ENCODE results near the gene LOC128125822.
"Not testable (repeated sequence)": the region's sequence is repeated elsewhere in the genome, so short reads cannot be mapped to it uniquely, and the experiment has no call there.

The LOC128125822 gene

GRCh38 chr6:63576985-63577712, 4.9 kb downstream of the LOC128125822 start:
- no peak overlapping the region for H3K27ac ChIP-seq (ENCODE audit: low read depth, low read length)
- 91 to 96% (median 96%) methylated on average over 5 of the region's 5 CpGs for WGBS, 3 donors

- no peak overlapping the region for H3K27ac ChIP-seq (ENCODE audit: low read depth, low read length)
- 97 to 100% (median 97%) methylated on average over 2 of the region's 2 CpGs for WGBS, 3 donors
Observed at GRCh38 chr6:63578757-63579156, 6.5 kb downstream of the LOC128125822 start.

GRCh38 chr6:63579937-63580703, 7.8 kb downstream of the LOC128125822 start:
- WGBS, 3 donors: 94 to 100% (median 97%) methylated on average over 6 of the region's 6 CpGs
- H3K27ac ChIP-seq (ENCODE audit: low read depth, low read length): no peak overlapping the region

- no peak overlapping the region for H3K27ac ChIP-seq (ENCODE audit: low read depth, low read length)
- whole genome bisulfite sequencing, 3 donors: 56 to 92% (median 86%) methylated on average over 3 of the region's 3 CpGs
Observed at GRCh38 chr6:63580704-63580961, 8.4 kb downstream of the LOC128125822 start.

- WGBS, 3 donors: 84 to 99% (median 98%) methylated on average over 2 of the region's 2 CpGs
- H3K27ac ChIP-seq (ENCODE audit: low read depth, low read length): no peak overlapping the region
Observed at GRCh38 chr6:63581355-63582013, 9.2 kb downstream of the LOC128125822 start.

- H3K27ac ChIP-seq (ENCODE audit: low read depth, low read length): no peak overlapping the region
- WGBS, 3 donors: 96 to 99% (median 96%) methylated on average over 4 of the region's 4 CpGs
Observed at GRCh38 chr6:63582579-63583231, 10.4 kb downstream of the LOC128125822 start.

- H3K27ac ChIP-seq (ENCODE audit: low read depth, low read length): no peak overlapping the region
- 77 to 90% (median 84%) methylated on average over 4 of the region's 4 CpGs for WGBS, 3 donors
Observed at GRCh38 chr6:63584125-63584514, 11.8 kb downstream of the LOC128125822 start.

- WGBS, 3 donors: 96 to 98% (median 98%) methylated on average over 8 of the region's 8 CpGs
- H3K27ac ChIP-seq (ENCODE audit: low read depth, low read length): no peak overlapping the region
Observed at GRCh38 chr6:63584566-63584965, 12.3 kb downstream of the LOC128125822 start.

- H3K27ac ChIP-seq (ENCODE audit: low read depth, low read length): not testable (repeated sequence)
- WGBS, 3 donors: 76 to 94% (median 93%) methylated on average over 2 of the region's 2 CpGs
Observed at GRCh38 chr6:63585652-63586051, 13.4 kb downstream of the LOC128125822 start.

GRCh38 chr6:63589952-63590411, 17.7 kb downstream of the LOC128125822 start:
- 54 to 73% (median 71%) methylated on average over 2 of the region's 2 CpGs for WGBS, 3 donors

GRCh38 chr6:63592886-63593285, 20.6 kb downstream of the LOC128125822 start:
- no peak overlapping the region for H3K27ac ChIP-seq (ENCODE audit: low read depth, low read length)
- WGBS, 3 donors: 93 to 95% (median 94%) methylated on average over 7 of the region's 7 CpGs

More at GRCh38 chr6:63589952-63590411, 17.7 kb downstream of the LOC128125822 start:
- H3K27ac ChIP-seq (ENCODE audit: low read depth, low read length): no peak overlapping the region

- 43 to 51% (median 51%) methylated on average over 6 of the region's 6 CpGs for WGBS, 3 donors
- no peak overlapping the region for H3K27ac ChIP-seq (ENCODE audit: low read depth, low read length)
Observed at GRCh38 chr6:63597141-63598048, 25.1 kb downstream of the LOC128125822 start.

- no peak overlapping the region for H3K27ac ChIP-seq (ENCODE audit: low read depth, low read length)
Observed at GRCh38 chr6:63598049-63599036, 26.1 kb downstream of the LOC128125822 start.

GRCh38 chr6:63599243-63599642, 27.0 kb downstream of the LOC128125822 start:
- no peak overlapping the region for H3K27ac ChIP-seq (ENCODE audit: low read depth, low read length)
- 86 to 89% (median 88%) methylated on average over 7 of the region's 7 CpGs for WGBS, 3 donors

More at GRCh38 chr6:63598049-63599036, 26.1 kb downstream of the LOC128125822 start:
- WGBS, 3 donors: 0 to 3% (median 2%) methylated on average over 23 of the region's 23 CpGs

GRCh38 chr6:63600136-63600535, 27.9 kb downstream of the LOC128125822 start:
- 72 to 85% (median 72%) methylated on average over 6 of the region's 6 CpGs for WGBS, 3 donors
- no peak overlapping the region for H3K27ac ChIP-seq (ENCODE audit: low read depth, low read length)

- 90 to 95% (median 92%) methylated on average over 1 of the region's 1 CpG for WGBS, 3 donors
- H3K27ac ChIP-seq (ENCODE audit: low read depth, low read length): no peak overlapping the region
Observed at GRCh38 chr6:63609231-63609630, 37.0 kb downstream of the LOC128125822 start.

- no peak overlapping the region for H3K27ac ChIP-seq (ENCODE audit: low read depth, low read length)
- WGBS, 3 donors: 36 to 66% (median 38%) methylated on average over 1 of the region's 1 CpG
Observed at GRCh38 chr6:63610944-63611343, 38.7 kb downstream of the LOC128125822 start.
